ENCODE measurements around the gene RASSF3.

GRCh38 chr12:64653123-64653522 is 42.8 kb downstream of the RASSF3 start:
- no peak for TF ChIP-seq POLR2A (IDR thresholded peaks at IDR 0.05)
- no peak for TF ChIP-seq CTCF (IDR thresholded peaks at IDR 0.05 in 4 of 5, conservative IDR thresholded peaks at IDR 0.05 in 1 of 5)
